ENCODE data around the gene CLEC3B.

- TF ChIP-seq CREM (IDR thresholded peaks at IDR 0.05; ENCODE audit: low read depth) (no peak), RB1 (IDR thresholded peaks at IDR 0.05; ENCODE audit: borderline replicate concordance) (no peak), REST (IDR thresholded peaks at IDR 0.05; ENCODE audit: low read depth, low read length) (no peak), NR2C2 (IDR thresholded peaks at IDR 0.05; ENCODE audit: borderline replicate concordance, control insufficient read depth, insufficient read length, low read depth) (no peak), POLR2A (IDR thresholded peaks at IDR 0.05; ENCODE audit: low read depth, low read length) (no peak), CTCF (IDR thresholded peaks at IDR 0.05 in 2 of 3, conservative IDR thresholded peaks at IDR 0.05 in 1 of 3; ENCODE audit: control insufficient read depth in 2 of 3, extremely low read depth in 1 of 3, insufficient read depth in 1 of 3, low read depth in 3 of 3, low read length in 3 of 3) (no peak), RCOR1 (conservative IDR thresholded peaks at IDR 0.05; ENCODE audit: low read depth, low read length) (no peak)
Observed at GRCh38 chr3:45001738-45002137, 24.4 kb upstream of the CLEC3B start.
